Gastrocnemius medialis (tissue), 4 donors: ENCODE results near the gene IER5. TPM values are rescaled to one million over a fixed set of nuclear protein-coding genes. Genes with fewer than 3 reads are reported as not detected.

Experiments used
- ATAC-seq, 2 donors: fragments of 150-250 bp; one replicate each; pipeline ENCODE4 v1.9.1; 2016
- DNase-seq, 2 donors: peaks; one replicate each; pipeline ENCODE4 v3.0.0-alpha.2; 2019
- H3K27ac ChIP-seq, 4 donors: fragments of 200-600 bp; sonication (generic); 1 replicate in 1 of 4; 2 replicates in 3 of 4; pipeline ENCODE4 v1.5.1; 2016 to 2018; ENCODE audit warnings: mild to moderate bottlenecking in 2 of 4, moderate library complexity in 1 of 4
- H3K27me3 ChIP-seq, 3 donors: fragments of 200-600 bp; sonication (generic) in 2 of 3; 1 replicate in 1 of 3; 2 replicates in 2 of 3; pipeline versions ENCODE4 v1.5.1 to v1.6.0; 2016 to 2019; ENCODE audit warnings: mild to moderate bottlenecking in 1 of 3, moderate library complexity in 1 of 3
- H3K36me3 ChIP-seq, 2 donors: fragments of 200-600 bp; sonication (generic) in 1 of 2; one replicate each; pipeline ENCODE4 v1.5.1; 2017 to 2018
- H3K4me1 ChIP-seq, 2 donors: fragments of 200-600 bp; sonication (generic) in 1 of 2; one replicate each; pipeline ENCODE4 v1.5.1; 2016 to 2017; ENCODE audit warnings: mild to moderate bottlenecking in 2 of 2
- H3K4me3 ChIP-seq, 4 donors: fragments of 200-600 bp; sonication (generic) in 3 of 4; 1 replicate in 1 of 4; 2 replicates in 3 of 4; pipeline ENCODE4 v1.5.1; 2016 to 2019; ENCODE audit warnings: mild to moderate bottlenecking in 2 of 4
- H3K9me3 ChIP-seq, 3 donors: fragments of 200-600 bp; sonication (generic) in 2 of 3; 1 replicate in 1 of 3; 2 replicates in 2 of 3; pipeline ENCODE4 v1.5.1; 2016 to 2019
- CTCF ChIP-seq, 5 experiments: fragments of 450-650 bp in 3 of 5; fragments of 200-600 bp in 2 of 5; sonication (generic) in 2 of 5; IDR thresholded peaks in 4 of 5; conservative IDR thresholded peaks in 1 of 5; 1 replicate in 4 of 5; 2 replicates in 1 of 5; pipeline ENCODE4 v1.5.1; 2016 to 2019; ENCODE audit warnings: antibody characterized with exemption in 5 of 5, mild to moderate bottlenecking in 3 of 5, moderate library complexity in 3 of 5
- POLR2A ChIP-seq, 2 donors: fragments of 450-650 bp; IDR thresholded peaks; one replicate each; pipeline ENCODE4 v1.6.1; 2017; ENCODE audit warnings: antibody characterized with exemption in 2 of 2, mild to moderate bottlenecking in 2 of 2, moderate library complexity in 2 of 2
- in situ Hi-C, 4 donors: fragments of 200-750 bp; cut with MboI; loops; one replicate each; pipeline versions ENCODE4 v1.15.0 to v1.8.0; 2017; ENCODE audit warnings: low sequenced_read_pairs in 4 of 4
- intact Hi-C: fragments of 100-400 bp; cut with DNase I; formaldehyde crosslinking; loops from one replicate; pipeline ENCODE4 v1.15.1; 2023; ENCODE audit warnings: low total_unique reads
- total RNA-seq, 4 donors: library from RNA; depleted of rRNA; stranded (reverse); fragments of >200 nt; gene quantifications; one replicate each; pipeline versions ENCODE4 v1.1.0 to v1.2.3, GENCODE V29; 2016

IER5 gene
- total RNA-seq, 4 donors from 2014 or later, result 18.7 to 39.8 (median 26.1) TPM

GRCh38 chr1:181099152-181100014, 10.9 kb downstream of the IER5 start:
- in situ Hi-C loops (no loop called here), intact Hi-C loops (no loop called here)
- Histone ChIP-seq H3K36me3 (no peaks in the 10 kb centered on the region), H3K4me3 (no peak overlapping the region), H3K27me3 (no peaks in the 10 kb centered on the region), H3K4me1 (peaks cover 34 to 55% of the 10 kb centered on the region in 2 donors), H3K27ac (peak overlapping the region in 1 of 4 donors; percentile 36), H3K9me3 (no peaks in the 10 kb centered on the region)
- ATAC-seq (no peak), DNase-seq (no peak)
- TF ChIP-seq POLR2A (IDR thresholded peaks at IDR 0.05) (no peak), CTCF (IDR thresholded peaks at IDR 0.05 in 4 of 5, conservative IDR thresholded peaks at IDR 0.05 in 1 of 5) (no peak)

- Histone ChIP-seq H3K27me3 (no peaks in the 10 kb centered on the region), H3K9me3 (no peaks in the 10 kb centered on the region), H3K36me3 (no peaks in the 10 kb centered on the region), H3K4me3 (no peak overlapping the region), H3K27ac (peak overlapping the region in 1 of 4 donors; percentile 36), H3K4me1 (peaks cover 31 to 48% of the 10 kb centered on the region in 2 donors)
- ATAC-seq (no peak), DNase-seq (no peak)
- intact Hi-C loops, result no loop called here
- TF ChIP-seq POLR2A (IDR thresholded peaks at IDR 0.05) (no peak), CTCF (IDR thresholded peaks at IDR 0.05 in 4 of 5, conservative IDR thresholded peaks at IDR 0.05 in 1 of 5) (no peak)
- in situ Hi-C loops, result no loop called here
Measured at GRCh38 chr1:181100015-181100905, 11.8 kb downstream of the IER5 start.

- H3K27me3 ChIP-seq, result no peaks in the 10 kb centered on the region
- H3K4me3 ChIP-seq, result no peak overlapping the region
- DNase-seq (no peak), ATAC-seq (no peak)
- H3K27ac ChIP-seq, result no peak overlapping the region
- intact Hi-C loops, result no loop called here
- in situ Hi-C loops, result no loop called here
- no peaks in the 10 kb centered on the region for H3K36me3 ChIP-seq
- H3K9me3 ChIP-seq, result no peaks in the 10 kb centered on the region
- peaks cover 27 to 44% of the 10 kb centered on the region in 2 donors for H3K4me1 ChIP-seq
- TF ChIP-seq CTCF (IDR thresholded peaks at IDR 0.05 in 4 of 5, conservative IDR thresholded peaks at IDR 0.05 in 1 of 5) (no peak), POLR2A (IDR thresholded peaks at IDR 0.05) (no peak)
Measured at GRCh38 chr1:181100934-181101333, 12.4 kb downstream of the IER5 start.

- peaks cover 29 to 45% of the 10 kb centered on the region in 2 donors for H3K4me1 ChIP-seq
- ATAC-seq, result no peak
- DNase-seq, result no peak
- no peaks in the 10 kb centered on the region for H3K36me3 ChIP-seq
- in situ Hi-C loops, result no loop called here
- no peaks in the 10 kb centered on the region for H3K27me3 ChIP-seq
- H3K4me3 ChIP-seq, result no peak overlapping the region
- H3K9me3 ChIP-seq, result no peaks in the 10 kb centered on the region
- intact Hi-C loops, result no loop called here
- TF ChIP-seq POLR2A (IDR thresholded peaks at IDR 0.05) (no peak), CTCF (IDR thresholded peaks at IDR 0.05 in 4 of 5, conservative IDR thresholded peaks at IDR 0.05 in 1 of 5) (no peak)
- H3K27ac ChIP-seq, result peak overlapping the region in 1 of 4 donors; percentile 39
Measured at GRCh38 chr1:181101581-181102226, 13.2 kb downstream of the IER5 start.
